Measurements from ENCODE around the gene PUM1.
"Not testable (repeated sequence)": the region's sequence is repeated elsewhere in the genome, so short reads cannot be mapped to it uniquely, and the experiment has no call there.

Gene PUM1

GRCh38 chr1:30955448-30956015 lies 110.0 kb downstream of the PUM1 start:
- peak; percentile 82 for DNase-seq

GRCh38 chr1:30953685-30954084 lies 111.8 kb downstream of the PUM1 start:
- no peak for DNase-seq

DNA sequence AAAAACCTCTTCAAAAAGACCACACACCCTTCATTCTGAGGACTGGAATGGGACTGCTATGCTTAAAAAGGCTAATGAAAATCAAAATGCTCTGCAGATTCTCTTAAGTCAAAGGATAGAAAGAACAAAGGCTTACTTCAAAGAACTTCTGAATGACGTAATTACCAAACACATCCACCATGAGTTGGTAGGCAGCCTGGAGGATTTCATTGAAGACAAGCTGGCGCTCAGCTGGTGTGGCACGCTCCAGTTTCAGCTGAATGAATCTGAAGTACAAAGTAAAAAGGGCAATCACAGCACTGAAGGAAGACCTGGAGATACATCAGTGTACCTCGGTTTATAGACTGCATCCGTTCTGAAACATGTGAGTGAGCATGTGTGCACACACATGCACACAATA lies 113.4 kb downstream of the PUM1 start:
- DNase-seq, result no peak

DNA sequence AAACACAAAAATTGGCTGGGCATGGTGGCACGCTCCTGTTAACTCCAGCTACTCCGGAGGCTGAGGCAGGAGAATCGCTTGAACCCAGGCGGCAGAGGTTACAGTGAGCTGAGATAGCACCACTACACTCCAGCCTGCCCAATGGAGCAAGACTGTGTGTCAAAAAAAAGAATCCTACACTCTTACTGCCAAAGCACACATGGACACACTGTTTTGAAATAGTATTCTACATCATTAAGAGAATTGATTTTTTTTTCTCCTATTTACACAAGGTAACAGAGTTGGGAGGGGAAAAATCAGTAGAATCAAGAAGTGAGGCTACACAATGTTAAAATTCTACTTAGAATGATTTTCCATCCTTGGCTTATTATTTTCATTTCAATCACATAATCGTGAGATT lies 114.8 kb downstream of the PUM1 start:
- no peak for DNase-seq

DNA sequence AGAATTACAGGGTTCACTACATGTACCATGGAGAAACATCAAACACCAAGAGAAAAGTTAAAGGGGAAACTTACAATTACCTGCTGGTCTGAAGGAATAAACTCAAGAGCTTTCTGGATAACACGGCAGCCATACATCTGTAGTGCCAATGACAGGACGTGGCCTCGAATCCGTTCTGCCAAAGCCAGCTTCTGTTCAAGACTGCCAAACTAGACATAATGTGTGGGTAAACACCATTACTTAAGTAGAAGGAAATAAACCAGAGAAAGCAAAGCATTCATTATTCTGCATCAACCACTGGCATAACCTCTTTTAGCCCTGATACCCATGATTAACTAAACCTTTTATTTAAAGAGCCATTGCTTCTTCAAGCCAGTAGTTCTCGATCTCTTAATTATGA lies 115.5 kb downstream of the PUM1 start:
- no peak for DNase-seq

- DNase-seq, result not testable (repeated sequence)
Observed at GRCh38 chr1:30949487-30949838, 116.1 kb downstream of the PUM1 start.

DNA sequence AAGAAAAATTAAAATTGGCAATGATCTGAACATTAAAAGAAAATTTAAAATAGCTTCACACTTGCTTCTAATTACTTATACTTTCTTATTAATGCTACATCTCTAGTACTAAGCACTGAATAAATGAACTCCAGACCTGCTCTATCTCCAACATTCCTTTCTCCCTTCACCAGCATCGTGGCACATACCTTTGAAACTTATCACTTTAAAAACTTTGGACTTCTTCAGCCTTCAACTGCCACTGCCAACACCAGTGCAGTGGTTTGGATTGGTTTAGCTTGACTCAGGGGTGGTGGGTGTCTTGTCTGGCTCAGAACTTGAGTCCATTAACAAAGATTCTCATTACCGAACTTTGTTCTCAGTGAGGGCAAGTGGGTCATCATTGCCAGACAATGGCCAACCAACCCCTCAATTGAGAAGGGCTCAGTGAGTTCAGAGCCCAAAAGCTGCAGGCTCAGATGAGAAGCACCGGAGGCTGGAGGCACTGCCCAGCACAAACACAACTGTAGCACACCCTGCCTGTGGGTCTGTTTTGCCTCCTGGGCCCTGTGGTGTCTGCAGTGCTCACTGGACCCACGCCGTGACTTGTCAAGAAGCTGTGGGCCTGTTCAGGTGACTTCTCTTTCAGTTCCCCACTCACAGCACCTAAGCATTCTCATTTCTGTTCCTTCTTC lies 116.6 kb downstream of the PUM1 start:
- peak; percentile 64 for DNase-seq

GRCh38 chr1:30948278-30948677 lies 117.2 kb downstream of the PUM1 start:
- no peak for DNase-seq

GRCh38 chr1:30947212-30947611 lies 118.3 kb downstream of the PUM1 start:
- no peak for DNase-seq

- DNase-seq, result no peak
Observed at GRCh38 chr1:30942326-30942963, 123.1 kb downstream of the PUM1 start.

DNA sequence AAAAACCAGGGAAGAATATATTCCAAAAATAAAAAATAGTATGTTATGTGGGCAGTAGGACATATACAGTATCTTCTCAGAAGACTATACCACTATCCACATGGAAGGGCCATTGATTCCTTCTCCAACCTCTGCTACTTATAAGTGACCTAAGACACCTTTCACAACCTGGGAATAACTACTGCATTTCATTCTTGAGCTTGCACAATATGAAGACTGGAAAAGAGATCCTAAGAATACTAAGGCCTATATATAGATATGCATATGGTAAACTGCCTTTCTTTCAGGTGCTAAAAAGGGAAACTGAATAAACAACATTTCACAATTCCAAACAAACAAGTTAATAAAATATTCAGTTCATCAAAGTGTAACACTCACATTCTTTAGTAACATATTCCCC lies 125.0 kb downstream of the PUM1 start:
- no peak for DNase-seq

DNA sequence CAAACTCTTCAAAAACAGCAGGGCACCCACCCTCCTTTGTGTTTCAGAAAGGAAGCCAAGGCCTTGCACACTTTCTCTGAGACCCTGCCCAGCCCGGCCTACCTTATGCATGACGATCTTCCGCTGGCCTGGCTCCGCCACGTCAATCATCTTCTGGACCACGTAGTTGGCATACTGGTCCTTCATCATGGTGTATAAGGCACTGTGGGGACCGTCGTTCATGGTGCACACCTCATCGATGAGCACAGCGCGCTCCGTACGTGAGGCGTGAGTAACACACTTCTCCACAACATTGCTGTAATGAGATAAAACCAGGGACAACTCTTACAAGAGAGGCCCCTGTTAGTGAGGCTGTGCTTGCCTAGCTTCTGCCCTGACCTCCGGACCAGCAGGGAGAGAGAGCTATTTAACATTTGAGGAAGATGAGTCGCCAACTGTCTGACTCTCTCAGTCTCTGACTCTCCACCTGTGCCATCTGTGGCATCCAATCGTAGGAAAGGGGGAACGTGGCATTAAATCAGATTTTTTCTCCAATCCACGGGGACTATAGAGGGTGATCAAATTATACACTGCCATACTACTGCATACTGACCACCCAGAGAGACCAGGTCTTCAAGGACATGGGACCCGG lies 128.9 kb downstream of the PUM1 start:
- DNase-seq, result no peak

- not testable (repeated sequence) for DNase-seq
Observed at GRCh38 chr1:30935758-30936157, 129.8 kb downstream of the PUM1 start.

GRCh38 chr1:30934613-30935012 lies 130.9 kb downstream of the PUM1 start:
- no peak for DNase-seq

DNA sequence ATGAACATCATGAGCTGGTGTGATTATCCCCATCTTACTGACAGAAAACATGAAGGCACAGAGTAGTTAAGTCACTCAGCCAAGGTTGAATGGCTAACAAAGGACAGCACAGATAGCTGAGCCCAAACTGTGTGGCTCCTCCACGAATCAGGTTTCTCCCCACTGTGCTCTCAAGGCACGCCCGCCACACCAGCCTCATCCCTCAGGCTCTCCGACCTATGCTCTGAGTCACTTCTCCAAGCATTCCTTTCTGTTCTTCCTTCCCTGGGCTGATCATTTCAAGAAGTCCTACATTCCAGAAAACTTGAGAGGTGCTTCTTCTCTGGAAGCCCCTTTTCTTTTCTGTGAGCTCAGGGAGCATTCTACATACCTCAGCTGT lies 131.7 kb downstream of the PUM1 start:
- peak; percentile 72 for DNase-seq

DNA sequence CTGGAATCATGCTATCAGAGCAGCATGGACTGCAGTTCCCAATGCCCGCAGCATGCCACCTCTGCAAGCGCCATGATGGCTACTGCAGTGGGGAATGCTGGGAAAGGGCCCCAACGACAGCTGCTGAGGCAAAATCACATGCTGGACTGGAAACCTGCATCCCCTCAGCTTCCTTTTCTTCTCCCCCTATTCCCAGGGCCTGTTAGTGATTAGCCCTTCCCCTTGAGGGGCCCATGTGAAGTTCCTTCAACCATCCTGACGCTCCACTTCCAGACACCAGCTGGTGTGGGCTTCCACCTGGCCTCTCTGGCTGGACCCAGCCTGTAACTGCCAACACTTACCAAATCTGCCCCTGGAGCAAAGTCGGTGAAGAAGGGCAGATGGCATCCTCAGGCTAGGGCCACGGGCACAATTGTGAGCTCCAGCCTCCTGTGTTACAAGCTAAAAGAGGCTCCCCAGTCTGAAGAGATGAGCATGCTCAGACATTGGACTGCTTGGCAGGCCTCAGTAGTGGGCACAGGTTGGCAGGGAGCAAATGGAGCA lies 134.8 kb downstream of the PUM1 start:
- no peak for DNase-seq

DNA sequence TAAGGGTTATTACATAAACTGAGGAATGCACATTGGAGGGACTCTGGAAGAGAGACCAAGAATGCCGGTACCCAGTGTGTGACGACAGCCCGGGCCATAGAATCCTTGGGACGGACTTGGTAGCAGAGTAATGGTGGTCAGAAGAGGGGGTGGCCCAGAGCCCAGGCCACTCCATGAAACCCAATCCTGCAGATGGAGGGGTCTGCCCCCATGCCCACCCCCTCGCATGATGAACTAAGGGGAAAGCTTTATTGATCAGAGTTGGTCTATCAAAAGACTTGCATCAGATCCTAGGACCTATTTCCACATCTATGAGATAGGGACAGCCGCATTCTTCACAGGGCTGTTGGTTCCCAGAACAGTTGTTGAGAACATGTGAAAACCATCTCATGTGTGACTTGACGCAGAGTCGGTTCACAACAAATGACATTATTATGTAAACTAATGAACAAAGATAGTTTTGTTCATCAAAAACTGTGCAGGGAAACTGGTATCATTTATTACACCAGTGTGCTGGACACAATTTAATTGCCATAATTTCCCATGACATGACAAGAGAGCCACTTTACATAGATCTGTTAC lies 135.5 kb downstream of the PUM1 start:
- no peak for DNase-seq

GRCh38 chr1:30929135-30929889 lies 136.2 kb downstream of the PUM1 start:
- DNase-seq, result peak; percentile 38

DNA sequence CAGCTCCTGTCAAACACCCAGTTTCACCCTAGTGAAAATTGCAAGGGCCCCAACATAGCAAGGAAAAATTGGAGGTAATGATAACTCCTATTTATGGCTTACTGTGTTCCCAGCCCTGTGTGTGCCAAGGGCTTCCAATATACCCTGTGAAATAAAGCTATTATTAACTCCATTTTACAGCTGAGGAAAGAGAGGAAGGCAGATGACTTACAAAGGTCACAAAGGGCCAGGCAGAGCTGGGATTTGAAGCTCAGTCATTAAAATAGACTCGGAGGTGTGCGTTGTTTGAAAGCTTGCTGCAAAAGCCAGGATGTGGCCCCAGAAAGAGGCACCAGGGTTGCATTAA lies 136.8 kb downstream of the PUM1 start:
- no peak for DNase-seq

DNA sequence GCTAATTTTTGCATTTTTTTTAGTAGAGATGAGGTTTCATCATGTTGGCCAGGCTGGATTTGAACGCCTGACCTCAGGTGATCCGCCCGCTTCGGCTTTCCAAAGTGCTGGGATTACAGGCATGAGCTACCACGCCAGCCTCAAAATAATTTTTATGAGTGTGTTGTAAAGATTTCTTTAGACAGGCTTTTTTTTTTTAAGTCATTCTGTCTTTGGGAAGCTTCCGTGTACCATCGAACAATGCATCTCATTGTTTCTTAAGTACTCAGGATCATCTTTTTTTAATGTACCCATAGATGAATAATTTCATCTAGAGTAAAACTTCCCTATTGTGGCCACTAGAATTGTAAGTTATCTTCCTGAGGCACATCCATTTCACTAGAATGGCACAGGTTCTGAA lies 137.3 kb downstream of the PUM1 start:
- DNase-seq, result no peak

DNA sequence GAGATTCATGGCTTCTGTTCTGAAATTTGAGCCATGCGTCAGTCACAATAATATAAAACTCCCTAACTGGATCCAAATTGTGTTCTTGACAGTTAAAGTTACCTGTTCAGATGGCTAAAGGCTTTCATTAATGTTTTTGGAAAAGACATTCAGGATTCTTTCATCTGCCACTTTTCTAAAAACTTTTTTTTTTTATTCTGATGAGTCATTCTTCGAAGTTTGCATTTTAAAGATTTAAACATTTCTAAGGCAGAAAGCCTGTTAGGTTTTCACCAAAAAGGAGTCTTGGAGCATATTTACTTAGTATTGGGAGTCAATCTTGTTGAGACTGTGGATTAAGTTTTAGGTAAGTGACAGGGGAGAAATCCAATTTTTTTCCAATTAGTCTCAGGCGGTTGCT lies 138.1 kb downstream of the PUM1 start:
- no peak for DNase-seq

DNA sequence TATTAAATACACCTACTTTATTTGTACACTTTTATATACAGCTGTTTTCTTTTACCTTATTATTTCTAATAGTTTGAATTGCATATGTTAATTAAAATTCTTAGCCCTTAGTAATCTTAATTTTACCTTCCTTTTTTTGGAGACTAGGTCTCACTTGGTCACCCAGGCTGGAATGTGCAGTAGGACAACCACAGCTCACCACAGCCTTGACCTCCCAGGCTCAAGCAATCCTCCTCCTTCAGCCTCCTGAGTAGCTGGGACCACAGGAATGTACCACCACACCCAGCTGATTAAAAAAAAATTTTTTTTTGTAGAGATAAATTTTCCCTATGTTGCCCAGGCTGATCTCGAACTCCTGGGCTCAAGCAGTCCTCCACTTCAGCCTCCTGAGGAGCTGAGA lies 141.9 kb downstream of the PUM1 start:
- DNase-seq, result peak; percentile 52

GRCh38 chr1:30920827-30921226 lies 144.7 kb downstream of the PUM1 start:
- peak; percentile 33 for DNase-seq

All from fibroblast of upper back skin (primary cell).